ENCODE results near the gene PARP6.
A peak's percentile ranks its signal among the peaks of the same experiment; 100 is the strongest.

Gene PARP6

DNA sequence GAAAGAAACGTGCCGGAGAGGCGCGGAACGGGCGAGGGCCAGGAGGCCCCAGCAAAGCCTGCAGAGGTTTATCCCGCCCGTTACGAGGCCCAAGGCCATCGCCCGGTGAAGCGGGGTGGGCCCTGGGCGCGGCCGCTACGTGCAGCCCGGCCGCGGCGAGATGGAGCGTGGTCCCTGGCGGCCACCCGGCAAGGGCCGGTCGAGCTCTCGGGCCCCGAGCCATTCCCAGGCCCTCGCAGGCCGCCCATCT is 42.5 kb downstream of the PARP6 start:
- DNase-seq, result no peak

- no peak for DNase-seq
These were observed 43.0 kb downstream of the PARP6 start for GRCh38 chr15:72229076-72229946.

DNA sequence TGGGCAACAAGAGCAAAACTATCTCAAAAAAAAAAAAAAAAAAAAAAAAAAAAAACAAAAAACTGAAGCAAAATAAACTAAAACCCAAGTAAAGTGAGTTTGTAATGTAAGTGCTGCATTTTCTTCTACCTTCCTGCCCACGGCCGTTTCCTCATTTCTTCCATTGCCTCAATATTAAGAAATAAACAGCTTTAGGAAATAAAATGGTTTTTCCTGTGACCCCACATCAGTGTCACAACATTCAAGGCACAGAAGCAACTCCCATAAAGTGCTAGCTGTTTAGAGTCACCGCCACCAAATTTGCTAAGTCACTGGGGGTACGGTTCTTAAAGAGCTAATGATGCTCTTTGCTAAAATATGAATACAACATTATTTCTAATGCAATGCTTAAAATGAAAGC is 44.6 kb downstream of the PARP6 start:
- DNase-seq, result no peak

DNA sequence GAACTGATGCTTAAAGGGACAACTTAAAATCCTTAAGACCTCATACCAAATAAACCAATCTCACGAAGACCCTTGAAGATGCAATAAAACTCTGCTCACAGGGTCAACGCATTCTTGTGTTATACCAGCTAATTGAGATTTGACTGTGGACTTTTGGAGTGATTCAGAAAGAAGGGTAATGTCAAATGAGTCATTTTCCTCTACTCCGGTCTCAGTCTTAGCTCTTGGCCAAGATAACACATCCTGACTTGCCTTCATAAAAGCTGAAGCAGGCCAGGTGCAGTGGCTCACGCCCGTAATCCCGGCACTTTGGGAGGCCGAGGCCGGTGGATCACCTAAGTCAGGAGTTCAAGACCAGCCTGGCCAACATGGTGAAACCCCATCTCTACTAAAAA is 45.2 kb downstream of the PARP6 start:
- no peak for DNase-seq

- DNase-seq, result no peak
These were observed 49.1 kb downstream of the PARP6 start for GRCh38 chr15:72223278-72223677.

- DNase-seq, result no peak
These were observed 50.0 kb downstream of the PARP6 start for GRCh38 chr15:72222393-72222792.

DNA sequence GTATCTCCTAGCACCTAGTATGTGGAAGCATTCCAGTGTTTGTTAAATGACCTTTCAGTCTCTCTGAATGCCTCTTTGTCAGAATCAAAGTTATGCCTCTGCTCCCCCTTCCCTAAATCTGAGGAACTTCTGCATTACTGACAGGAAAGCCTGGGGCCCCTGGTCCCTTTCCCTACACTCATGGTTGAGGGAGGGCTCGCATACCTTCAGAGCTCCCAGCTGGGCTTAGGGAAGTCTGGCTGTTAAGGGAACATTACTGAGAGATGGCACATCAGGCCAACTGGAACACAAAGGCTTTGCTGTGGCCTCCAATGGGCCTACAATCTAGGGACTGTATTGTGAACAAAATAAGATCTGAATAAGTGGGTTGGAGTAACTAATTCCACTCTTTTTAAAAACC is 51.7 kb downstream of the PARP6 start:
- DNase-seq, result no peak

GRCh38 chr15:72217216-72217615 is 55.1 kb downstream of the PARP6 start:
- DNase-seq, result no peak

DNA sequence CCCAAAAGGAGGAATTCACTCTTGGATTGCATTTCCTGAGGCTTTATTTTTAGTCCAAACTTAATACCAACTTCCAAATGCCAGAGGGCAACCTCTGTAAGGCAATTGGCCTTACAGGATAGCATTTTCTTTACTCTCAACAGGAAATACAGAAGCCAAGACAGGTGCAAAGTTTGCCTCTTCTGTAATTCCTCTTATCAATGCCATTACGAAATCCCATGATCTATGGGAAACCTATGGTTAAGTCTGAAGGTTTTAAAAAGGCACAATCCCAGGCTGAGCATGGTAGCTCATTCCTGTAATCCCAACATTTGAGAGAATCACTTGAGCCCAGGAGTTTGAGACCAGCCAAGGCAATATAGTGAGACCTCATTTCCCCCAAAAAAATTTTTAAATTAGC is 56.3 kb downstream of the PARP6 start:
- DNase-seq, result no peak

DNA sequence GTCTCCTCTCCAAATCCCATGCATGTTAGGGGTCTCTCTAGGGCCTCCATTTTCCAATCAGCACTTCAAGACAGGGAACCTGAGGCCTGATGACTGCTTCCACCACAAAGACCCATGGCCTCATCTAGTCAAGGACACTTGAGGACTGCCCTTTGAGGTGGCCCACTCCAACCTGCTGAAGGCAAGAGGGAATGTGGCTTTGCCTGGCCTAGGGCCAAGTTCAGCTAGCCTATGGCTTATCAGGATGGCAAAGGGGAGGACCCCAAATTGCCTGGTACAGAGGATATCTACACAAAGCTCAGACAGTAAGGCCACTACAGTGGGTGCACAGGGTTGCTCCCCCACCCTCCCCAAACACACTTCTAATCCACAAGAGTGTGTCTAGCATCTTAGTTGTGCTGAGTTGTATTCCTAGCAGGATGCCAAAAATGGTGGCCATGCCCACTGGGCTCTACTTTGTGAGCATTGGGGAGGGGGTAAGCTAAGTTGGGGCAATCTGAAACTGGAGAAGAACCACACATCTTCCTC is 64.7 kb downstream of the PARP6 start:
- DNase-seq, result no peak

- DNase-seq, result no peak
These were observed 65.7 kb downstream of the PARP6 start for GRCh38 chr15:72206677-72207000.

- no peak for DNase-seq
These were observed 66.3 kb downstream of the PARP6 start for GRCh38 chr15:72205896-72206676.

DNA sequence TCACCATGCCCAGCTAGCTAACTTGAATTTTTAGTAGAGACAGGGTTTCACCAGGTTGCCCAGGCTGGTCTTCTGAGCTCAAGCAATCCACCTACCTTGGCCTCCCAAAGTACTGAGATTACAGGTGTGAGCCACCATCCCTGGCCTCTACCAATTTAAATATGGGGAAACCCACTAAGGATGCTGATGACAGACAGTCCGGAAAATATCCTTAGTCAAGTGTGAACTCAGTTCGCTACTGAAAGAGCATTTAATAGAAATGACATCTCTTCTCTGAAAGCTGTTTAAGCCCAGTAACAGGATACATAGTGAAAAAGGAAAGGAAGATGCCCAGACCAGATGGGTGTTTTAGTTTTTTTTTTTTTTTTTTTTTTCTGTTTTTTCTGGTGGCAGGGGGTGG is 67.1 kb downstream of the PARP6 start:
- no peak for DNase-seq

GRCh38 chr15:72203507-72203837 is 68.9 kb downstream of the PARP6 start:
- peak; percentile 49 for DNase-seq

DNA sequence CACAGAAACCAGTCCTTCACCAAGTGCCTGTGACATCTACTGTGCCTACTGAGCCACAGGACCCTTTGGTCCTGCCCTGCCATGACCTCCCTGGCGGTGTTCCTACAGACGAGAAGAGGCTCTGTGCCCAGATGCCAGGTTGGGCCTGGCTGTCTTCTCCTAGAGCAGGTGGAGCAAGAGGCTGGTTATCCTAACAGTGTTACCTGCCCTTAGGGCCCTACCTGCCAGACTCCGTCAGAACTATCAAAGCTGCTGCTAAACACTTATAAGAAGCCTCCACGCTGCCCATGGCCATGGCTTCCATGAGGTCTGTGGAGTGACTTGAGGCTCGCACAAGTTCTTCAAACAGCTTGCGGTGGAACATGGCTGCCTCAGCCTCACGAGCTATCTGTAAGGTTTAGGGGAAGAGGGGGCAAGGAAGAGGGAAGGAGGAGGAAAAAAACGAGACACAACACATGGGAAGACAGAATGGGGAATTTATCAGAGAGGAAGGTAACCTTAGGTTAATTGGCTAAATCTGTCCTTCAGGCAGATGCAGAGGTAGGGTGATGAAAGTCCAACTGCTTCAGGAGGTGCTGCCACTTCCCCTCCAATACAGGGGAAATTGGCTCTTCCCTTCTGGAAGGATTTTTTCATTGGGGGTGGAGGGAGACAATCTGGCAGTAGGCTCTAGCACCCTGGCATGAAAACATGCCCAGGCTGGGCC is 69.4 kb downstream of the PARP6 start:
- no peak for DNase-seq

- no peak for DNase-seq
These were observed 70.1 kb downstream of the PARP6 start for GRCh38 chr15:72202302-72202701.

- no peak for DNase-seq
These were observed 70.9 kb downstream of the PARP6 start for GRCh38 chr15:72201391-72201921.

DNA sequence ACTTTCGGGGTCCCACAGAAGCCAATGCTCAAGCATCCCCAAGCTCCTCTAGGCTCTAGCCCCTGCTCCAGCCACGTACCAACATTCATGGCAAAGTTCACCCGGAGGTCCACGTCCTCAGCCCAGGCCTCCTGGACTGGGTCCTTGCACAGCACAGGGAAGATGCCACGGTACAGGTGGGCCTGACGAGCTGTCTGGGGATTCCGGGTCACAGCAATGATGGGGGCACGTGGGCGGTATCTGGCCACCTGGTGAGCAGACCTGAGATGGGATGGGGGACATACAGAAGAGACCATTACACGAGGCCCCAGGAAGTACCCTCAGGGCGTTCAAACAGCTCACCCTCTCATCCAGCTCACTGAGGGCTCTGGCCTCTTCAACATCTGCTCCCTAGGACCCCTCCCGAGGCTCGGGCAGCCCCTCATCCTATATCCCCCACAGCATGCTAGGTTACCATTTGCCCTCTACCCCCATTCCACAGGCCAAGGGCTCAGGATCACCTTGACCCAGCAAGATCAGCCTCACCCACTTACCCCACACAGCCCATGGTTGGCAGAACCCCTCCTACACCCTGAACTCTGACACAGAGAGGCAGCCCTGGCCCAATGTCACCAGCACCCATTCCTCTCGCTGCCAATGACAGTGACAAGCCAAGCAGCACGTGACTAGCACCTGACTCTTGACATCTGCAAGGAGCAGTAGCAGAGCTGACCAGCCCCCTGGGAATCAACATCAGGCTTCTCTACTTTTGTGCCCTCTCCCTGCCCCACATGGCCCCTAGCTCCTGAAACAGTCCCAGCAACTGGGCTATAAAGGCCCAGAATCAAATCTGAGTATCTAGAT is 71.7 kb downstream of the PARP6 start:
- no peak for DNase-seq

GRCh38 chr15:72199721-72200212 is 72.6 kb downstream of the PARP6 start:
- DNase-seq, result peak; percentile 45

DNA sequence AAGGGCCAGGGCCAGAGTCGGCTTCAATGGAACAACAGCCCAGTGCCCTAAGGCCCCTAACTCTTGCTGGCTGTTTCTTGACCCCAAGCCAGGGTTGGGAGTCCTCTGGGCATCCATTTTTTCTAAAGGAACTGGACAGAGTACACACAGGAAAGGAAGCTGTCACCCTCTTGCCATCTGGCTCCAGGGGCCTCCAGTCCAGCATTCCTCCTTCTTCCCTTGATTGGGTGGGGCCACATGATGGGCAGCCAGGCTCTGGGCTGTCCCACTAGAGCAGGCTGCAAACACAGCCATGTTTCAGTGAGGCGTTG is 73.2 kb downstream of the PARP6 start:
- no peak for DNase-seq

GRCh38 chr15:72198356-72199204 is 73.8 kb downstream of the PARP6 start:
- peak; percentile 87 for DNase-seq

Data from DMS153 (cell line).